Calu3 (cell line): Measurements from ENCODE around the gene GPR157. TPM values are rescaled to one million over a fixed set of nuclear protein-coding genes. Genes with fewer than 3 reads are reported as not detected.
A peak's percentile ranks its signal among the peaks of the same experiment; 100 is the strongest.

Experiments used
- BruUV-seq: library from RNA; stranded (reverse); fragments of 400-500 nt; replicated peaks from 2 replicates; lab custom pipeline; 2021; lab: Mats Ljungman, UMichigan
- CTCF ChIA-PET: fragments of 300-600 bp; sonication (Branson Sonifier 250); formaldehyde crosslinking; loops from one replicate; lab custom pipeline; 2022; ENCODE audit warnings: antibody characterized with exemption; lab: Charles Lee
- DNase-seq: peaks from one replicate; pipeline ENCODE4 v3.0.0; 2022
- H3K27ac Mint-ChIP-seq: one replicate; pipeline ENCODE4 v1.8.0; 2022; ENCODE audit warnings: mixed read lengths; ENCODE audit not compliant: unreplicated experiment
- H3K27me3 Mint-ChIP-seq: one replicate; pipeline ENCODE4 v1.8.0; 2022; ENCODE audit warnings: mixed read lengths; ENCODE audit not compliant: unreplicated experiment
- H3K36me3 Mint-ChIP-seq: one replicate; pipeline ENCODE4 v1.8.0; 2022; ENCODE audit warnings: mild to moderate bottlenecking, moderate library complexity, mixed read lengths; ENCODE audit not compliant: insufficient read depth, unreplicated experiment
- H3K4me1 Mint-ChIP-seq: one replicate; pipeline ENCODE4 v1.8.0; 2022; ENCODE audit warnings: mild to moderate bottlenecking, low read depth, mixed read lengths; ENCODE audit not compliant: unreplicated experiment
- H3K4me3 Mint-ChIP-seq: one replicate; pipeline ENCODE4 v1.8.0; 2022; ENCODE audit warnings: mild to moderate bottlenecking, low read depth, moderate library complexity, mixed read lengths; ENCODE audit not compliant: unreplicated experiment
- H3K9me3 Mint-ChIP-seq: one replicate; pipeline ENCODE4 v1.8.0; 2022; ENCODE audit warnings: low read depth, mixed read lengths; ENCODE audit not compliant: unreplicated experiment
- CTCF ChIP-seq: fragments of 200-600 bp; IDR thresholded peaks from one replicate; pipeline ENCODE4 v1.8.0; 2022; ENCODE audit warnings: antibody characterized with exemption; ENCODE audit not compliant: unreplicated experiment
- intact Hi-C: fragments of 100-400 bp; cut with micrococcal nuclease; formaldehyde crosslinking; loops from one replicate; pipeline ENCODE4 v1.10.0; 2022; ENCODE audit not compliant: unreplicated experiment
- total RNA-seq: library from RNA; stranded (reverse); gene quantifications from 2 replicates; pipeline ENCODE4 v1.2.3, GENCODE V29; 2022

The GPR157 gene
- total RNA-seq, 1 experiment from 2014 or later = 5.4 TPM

- CTCF ChIA-PET = interaction anchor here (0.8 kb wide), 1 partner anchor 102 kb away, joined by 3 read pairs; no protein-coding TSS in a partner anchor
- DNase-seq = no peak
- no peak overlapping the region for H3K27ac Mint-ChIP-seq
- TF ChIP-seq CTCF = no peak
- intact Hi-C loops = no loop called here
- BruUV-seq = no TSS peak
- no peak overlapping the region for H3K4me3 Mint-ChIP-seq
- no peaks in the 10 kb centered on the region for H3K9me3 Mint-ChIP-seq
- H3K4me1 Mint-ChIP-seq = no peaks in the 10 kb centered on the region
- no peaks in the 10 kb centered on the region for H3K27me3 Mint-ChIP-seq
- H3K36me3 Mint-ChIP-seq = peaks cover 13% of the 10 kb centered on the region
Measured at GRCh38 chr1:9107136-9107535, 21.8 kb downstream of the GPR157 start.

GRCh38 chr1:9106286-9106685 lies 22.6 kb downstream of the GPR157 start:
- TF ChIP-seq CTCF = no peak
- peaks cover 13% of the 10 kb centered on the region for H3K36me3 Mint-ChIP-seq
- no TSS peak for BruUV-seq

DNA sequence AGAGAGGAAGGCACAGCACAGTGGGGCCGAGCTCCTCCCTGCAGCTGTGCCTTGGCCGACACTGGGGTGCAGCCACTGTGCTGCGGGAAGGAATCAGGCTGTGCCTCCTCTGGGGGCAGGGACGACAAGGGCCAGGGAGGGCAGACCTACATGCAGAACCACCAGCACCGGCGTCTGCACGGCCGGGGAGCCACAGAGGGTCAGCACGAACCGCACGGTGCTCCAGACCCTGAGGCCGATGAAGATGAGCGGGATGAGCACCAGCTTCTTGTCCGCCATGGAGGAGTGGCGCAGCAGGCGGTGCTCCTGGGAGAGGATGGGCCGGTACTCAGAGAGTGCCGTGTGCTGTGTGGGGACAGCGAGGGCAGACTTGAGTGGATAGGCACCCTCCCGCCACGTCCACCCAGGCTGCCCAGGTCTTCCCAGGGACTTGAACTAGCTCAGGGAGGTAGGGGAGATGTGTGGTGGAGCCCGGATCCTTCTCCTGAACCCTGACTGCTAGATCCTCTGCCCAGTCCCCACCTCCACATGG lies 23.5 kb downstream of the GPR157 start:
- no TSS peak for BruUV-seq
- Mint-ChIP-seq H3K9me3 (no peaks in the 10 kb centered on the region), H3K36me3 (peaks cover 4% of the 10 kb centered on the region), H3K4me1 (no peaks in the 10 kb centered on the region), H3K27me3 (no peaks in the 10 kb centered on the region), H3K4me3 (no peak overlapping the region), H3K27ac (no peak overlapping the region)
- intact Hi-C loops = no loop called here
- TF ChIP-seq CTCF = no peak
- CTCF ChIA-PET = no interaction called here
- no peak for DNase-seq

More at GRCh38 chr1:9106286-9106685, 22.6 kb downstream of the GPR157 start:
- Mint-ChIP-seq H3K4me1 (no peaks in the 10 kb centered on the region), H3K9me3 (no peaks in the 10 kb centered on the region), H3K27ac (no peak overlapping the region), H3K4me3 (no peak overlapping the region), H3K27me3 (no peaks in the 10 kb centered on the region)
- intact Hi-C loops = no loop called here
- no peak for DNase-seq
- CTCF ChIA-PET = interaction anchor here (0.7 kb wide), 1 partner anchor 23 kb away, joined by 7 read pairs; no protein-coding TSS in a partner anchor

GRCh38 chr1:9101510-9102146 lies 27.3 kb downstream of the GPR157 start:
- no peaks in the 10 kb centered on the region for H3K27me3 Mint-ChIP-seq
- TF ChIP-seq CTCF = peak; percentile 39
- no peak overlapping the region for H3K27ac Mint-ChIP-seq
- CTCF ChIA-PET = interaction anchor here (0.5 to 1.5 kb wide), 6 partner anchors 9 to 225 kb away, joined by 3 to 8 read pairs (median 5); no protein-coding TSS in a partner anchor
- DNase-seq = peak; percentile 50
- no TSS peak for BruUV-seq
- intact Hi-C loops = loop anchor here (5.0 kb wide), 1 partner anchor 94 kb away; no protein-coding TSS in a partner anchor
- no peaks in the 10 kb centered on the region for H3K36me3 Mint-ChIP-seq
- no peaks in the 10 kb centered on the region for H3K4me1 Mint-ChIP-seq
- no peaks in the 10 kb centered on the region for H3K9me3 Mint-ChIP-seq
- H3K4me3 Mint-ChIP-seq = no peak overlapping the region
